Measurements from ENCODE around the gene ADAMTS7.
"Not testable (repeated sequence)": the region's sequence is repeated elsewhere in the genome, so short reads cannot be mapped to it uniquely, and the experiment has no call there.

The ADAMTS7 gene

GRCh38 chr15:78762985-78763795 is 48.1 kb downstream of the ADAMTS7 start:
- DNase-seq, result no peak

- DNase-seq, result not testable (repeated sequence)
These were observed 48.8 kb downstream of the ADAMTS7 start for GRCh38 chr15:78762386-78762961.

- DNase-seq, result no peak
These were observed 49.3 kb downstream of the ADAMTS7 start for GRCh38 chr15:78761891-78762385.

GRCh38 chr15:78761475-78761874 is 49.8 kb downstream of the ADAMTS7 start:
- peak; percentile 80 to 88 for DNase-seq

- DNase-seq, result no peak
These were observed 50.2 kb downstream of the ADAMTS7 start for GRCh38 chr15:78761020-78761419.

- DNase-seq, result not testable (repeated sequence)
These were observed 51.0 kb downstream of the ADAMTS7 start for GRCh38 chr15:78760091-78760882.

- DNase-seq, result not testable (repeated sequence)
These were observed 51.8 kb downstream of the ADAMTS7 start for GRCh38 chr15:78759361-78759998.

GRCh38 chr15:78758486-78759200 is 52.6 kb downstream of the ADAMTS7 start:
- DNase-seq, result not testable (repeated sequence)

GRCh38 chr15:78758084-78758483 is 53.2 kb downstream of the ADAMTS7 start:
- DNase-seq, result not testable (repeated sequence)

GRCh38 chr15:78757636-78757905 is 53.7 kb downstream of the ADAMTS7 start:
- no peak for DNase-seq

GRCh38 chr15:78756781-78757635 is 54.3 kb downstream of the ADAMTS7 start:
- peak in 1 of 2 donors; percentile 76 for DNase-seq

GRCh38 chr15:78755900-78756591 is 55.2 kb downstream of the ADAMTS7 start:
- DNase-seq, result peak; percentile 35 to 45

- not testable (repeated sequence) for DNase-seq
These were observed 56.5 kb downstream of the ADAMTS7 start for GRCh38 chr15:78754637-78755280.

GRCh38 chr15:78753751-78754535 is 57.3 kb downstream of the ADAMTS7 start:
- not testable (repeated sequence) for DNase-seq

GRCh38 chr15:78753359-78753659 is 58.0 kb downstream of the ADAMTS7 start:
- not testable (repeated sequence) for DNase-seq

GRCh38 chr15:78752492-78753358 is 58.5 kb downstream of the ADAMTS7 start:
- DNase-seq, result no peak

GRCh38 chr15:78751602-78751979 is 59.7 kb downstream of the ADAMTS7 start:
- no peak for DNase-seq

GRCh38 chr15:78750974-78751601 is 60.2 kb downstream of the ADAMTS7 start:
- peak; percentile 90 to 93 for DNase-seq
